NCI-H1694 (cell line): ENCODE results near the gene PDK1.
"Not testable (repeated sequence)": the region's sequence is repeated elsewhere in the genome, so short reads cannot be mapped to it uniquely, and the experiment has no call there.

ENCODE experiments used
- DNase-seq: peaks from one replicate; lab custom pipeline; 2025; lab: John Stamatoyannopoulos, UW

Gene PDK1

DNA sequence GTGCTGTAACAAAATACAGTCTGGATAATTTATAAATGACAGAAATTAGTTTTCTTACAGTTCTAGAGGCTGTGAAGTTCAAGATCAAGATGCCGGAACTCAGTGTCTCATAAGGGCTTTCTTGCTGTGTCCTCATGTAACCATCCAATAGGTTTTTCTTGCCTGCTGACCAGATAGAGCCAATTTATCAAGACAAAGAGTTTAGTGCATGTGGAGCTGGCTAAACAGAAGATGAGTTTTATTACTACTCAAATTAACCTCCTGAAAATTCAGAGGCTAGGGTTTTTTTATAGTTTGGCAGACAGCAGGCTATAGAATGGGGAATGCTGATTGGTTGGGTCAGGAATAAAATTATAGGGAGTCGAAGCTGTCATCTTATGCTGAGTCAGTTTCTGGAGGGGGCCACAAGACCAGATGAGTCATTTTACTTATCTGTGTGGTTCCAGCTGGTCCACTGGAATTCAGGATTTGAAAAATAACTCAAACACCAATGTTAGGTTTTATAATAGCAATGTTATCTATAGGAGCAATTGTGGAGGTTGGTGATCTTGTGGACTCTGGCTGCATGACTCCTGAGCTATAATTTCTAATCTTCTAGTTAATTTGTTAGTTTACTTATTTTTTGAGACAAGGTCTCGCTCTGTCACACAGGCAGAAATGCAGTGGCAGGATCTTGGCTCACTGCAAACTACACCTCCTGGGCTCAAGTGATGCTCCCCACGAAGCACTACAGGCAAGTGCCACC is 3.2 kb upstream of the PDK1 start:
- DNase-seq = no peak

- DNase-seq = no peak
These were observed 1.3 kb upstream of the PDK1 start for GRCh38 chr2:172554352-172555271.

DNA sequence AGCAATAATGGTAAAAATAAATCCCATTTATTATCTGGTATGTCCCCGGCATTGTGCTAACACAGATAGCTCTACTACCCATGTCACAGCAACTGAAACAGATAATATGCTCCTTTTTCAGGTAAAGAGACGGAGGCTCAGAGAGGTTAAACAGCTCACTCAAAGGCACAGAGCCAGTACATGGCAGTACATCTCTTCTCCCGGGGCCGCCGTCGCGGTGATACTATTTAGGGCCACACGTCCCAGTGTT is 693 bp upstream of the PDK1 start:
- no peak for DNase-seq

- DNase-seq = no peak
These were observed 569 bp downstream of the PDK1 start for GRCh38 chr2:172556284-172557033.

- DNase-seq = no peak
These were observed 2.5 kb downstream of the PDK1 start for GRCh38 chr2:172558372-172558771.

- no peak for DNase-seq
These were observed 4.8 kb downstream of the PDK1 start for GRCh38 chr2:172560721-172561120.

DNA sequence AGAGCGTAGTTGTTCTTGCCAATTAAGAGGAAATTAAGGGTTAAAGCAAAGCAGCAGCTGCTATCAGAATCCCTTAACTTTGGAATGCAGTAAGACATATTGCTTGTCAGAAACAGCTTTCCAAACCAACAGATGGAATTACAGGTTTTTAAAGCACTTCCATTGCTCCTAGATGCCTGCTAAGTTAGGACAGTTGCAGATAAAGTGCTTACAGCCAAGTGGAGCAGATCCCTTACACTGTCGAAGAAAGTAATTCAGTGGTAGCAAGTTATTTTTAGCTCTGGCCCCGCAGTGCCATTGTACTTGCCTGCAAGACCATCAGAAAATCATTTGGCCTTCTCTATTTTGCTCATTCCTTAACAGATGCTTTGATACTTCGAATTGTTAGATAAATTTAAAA is 5.4 kb downstream of the PDK1 start:
- no peak for DNase-seq

GRCh38 chr2:172562298-172562697 is 6.4 kb downstream of the PDK1 start:
- no peak for DNase-seq

GRCh38 chr2:172564376-172564775 is 8.5 kb downstream of the PDK1 start:
- no peak for DNase-seq

DNA sequence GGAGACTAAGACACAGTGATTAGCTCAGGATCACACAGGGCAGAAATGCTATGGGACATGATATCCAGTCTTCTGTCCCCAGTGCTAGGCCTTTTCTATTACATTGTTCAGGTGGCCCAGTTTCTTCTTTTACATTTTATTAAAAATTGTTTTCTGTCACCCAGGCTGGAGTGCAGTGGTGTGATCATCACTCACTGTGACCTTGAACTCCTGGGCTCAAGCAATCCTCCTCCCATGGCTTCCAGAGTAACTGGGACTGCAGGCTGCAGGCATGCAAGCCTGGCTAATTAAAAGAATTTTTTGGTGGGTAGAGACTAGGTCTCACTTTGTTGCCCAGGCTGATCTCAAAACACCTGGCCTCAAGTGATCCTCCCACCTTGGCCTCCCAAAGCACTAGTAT is 15.4 kb downstream of the PDK1 start:
- no peak for DNase-seq

DNA sequence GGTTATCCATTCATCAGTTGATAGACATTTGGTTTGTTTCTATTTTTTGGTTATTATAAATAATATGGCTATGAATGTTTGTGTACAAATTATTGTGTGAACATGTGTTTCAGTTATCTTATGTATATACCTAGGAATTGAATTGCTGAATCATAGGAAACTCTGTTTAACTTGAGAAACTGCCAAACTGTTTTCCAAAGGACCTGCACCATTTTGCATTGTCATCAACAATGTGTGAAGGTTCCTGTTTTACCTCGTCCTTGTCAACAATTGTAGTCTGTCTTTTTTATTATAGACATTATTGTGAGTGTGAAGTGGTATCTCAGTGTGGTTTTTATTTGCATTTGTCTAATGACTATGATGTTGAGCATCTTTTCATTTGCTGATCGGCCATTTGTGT is 17.1 kb downstream of the PDK1 start:
- DNase-seq = no peak

DNA sequence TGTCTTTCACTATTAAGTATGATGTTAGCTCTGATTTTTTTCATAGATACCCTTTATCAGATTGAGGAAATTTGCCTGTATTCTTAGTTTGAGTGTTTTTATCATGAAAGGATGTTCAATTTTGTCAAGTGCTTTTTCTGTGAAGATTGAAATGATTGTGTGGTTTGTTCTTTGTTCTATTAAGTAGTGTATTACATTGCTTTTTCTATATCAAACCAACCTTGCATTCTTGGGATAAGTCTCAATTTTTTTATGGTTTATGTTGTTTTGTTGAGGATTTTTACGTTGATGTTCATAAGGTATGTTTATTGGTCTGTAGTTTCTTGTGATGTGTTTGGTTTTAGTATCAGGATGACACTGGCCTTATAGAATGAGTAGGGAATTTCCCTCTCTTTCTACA is 19.1 kb downstream of the PDK1 start:
- no peak for DNase-seq

DNA sequence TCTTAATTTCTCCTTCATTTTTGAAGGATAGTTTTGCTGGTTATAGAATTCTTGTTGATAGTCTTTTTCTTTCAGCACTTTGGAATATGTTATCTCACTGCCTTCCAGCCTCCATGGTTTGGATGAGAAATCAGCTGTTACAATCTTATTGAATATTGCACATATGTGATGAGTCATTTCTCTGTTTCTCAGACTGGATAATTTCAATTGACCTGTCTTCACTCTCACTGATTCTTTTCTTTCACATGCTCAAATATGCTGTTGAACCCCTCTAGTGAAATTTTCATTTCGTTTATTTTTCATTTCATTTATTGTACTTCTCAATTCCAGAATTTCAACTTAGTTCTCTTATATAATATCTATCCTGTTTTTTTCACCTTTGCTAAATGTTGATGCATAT is 22.2 kb downstream of the PDK1 start:
- DNase-seq = no peak

DNA sequence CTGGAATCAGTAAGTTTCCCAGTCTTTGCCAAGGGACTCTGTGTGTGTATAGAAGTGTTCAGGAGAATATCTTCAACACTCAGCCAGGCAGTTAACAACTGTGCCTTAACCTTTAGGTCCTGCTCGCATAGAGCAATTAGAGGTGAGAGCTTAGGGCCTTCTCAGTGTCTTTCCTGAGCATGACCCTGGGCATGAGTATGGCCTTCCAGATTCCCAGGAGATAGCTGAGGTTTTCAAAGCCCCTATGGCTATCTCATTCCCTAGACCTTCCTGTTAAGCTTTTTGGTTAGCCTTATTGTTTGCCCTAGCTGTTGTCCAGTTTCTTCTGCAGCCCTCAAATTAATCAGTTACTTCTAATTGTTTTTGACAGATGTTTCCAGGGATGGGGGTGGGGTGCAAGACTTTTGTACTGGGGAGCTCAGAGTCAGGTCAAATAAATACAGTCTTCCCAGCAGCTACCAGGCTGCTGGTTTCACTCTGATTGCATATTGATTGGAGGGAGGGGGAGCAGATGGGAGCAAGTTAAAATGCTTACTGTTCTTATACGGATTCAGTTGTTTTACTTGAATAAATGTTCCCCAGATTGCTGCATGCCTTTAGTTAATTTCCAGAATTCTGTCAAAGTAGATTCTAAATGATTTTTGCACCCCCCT is 23.1 kb downstream of the PDK1 start:
- no peak for DNase-seq

- no peak for DNase-seq
These were observed 24.7 kb downstream of the PDK1 start for GRCh38 chr2:172580544-172580943.

- DNase-seq = no peak
These were observed 26.8 kb downstream of the PDK1 start for GRCh38 chr2:172582656-172583055.

DNA sequence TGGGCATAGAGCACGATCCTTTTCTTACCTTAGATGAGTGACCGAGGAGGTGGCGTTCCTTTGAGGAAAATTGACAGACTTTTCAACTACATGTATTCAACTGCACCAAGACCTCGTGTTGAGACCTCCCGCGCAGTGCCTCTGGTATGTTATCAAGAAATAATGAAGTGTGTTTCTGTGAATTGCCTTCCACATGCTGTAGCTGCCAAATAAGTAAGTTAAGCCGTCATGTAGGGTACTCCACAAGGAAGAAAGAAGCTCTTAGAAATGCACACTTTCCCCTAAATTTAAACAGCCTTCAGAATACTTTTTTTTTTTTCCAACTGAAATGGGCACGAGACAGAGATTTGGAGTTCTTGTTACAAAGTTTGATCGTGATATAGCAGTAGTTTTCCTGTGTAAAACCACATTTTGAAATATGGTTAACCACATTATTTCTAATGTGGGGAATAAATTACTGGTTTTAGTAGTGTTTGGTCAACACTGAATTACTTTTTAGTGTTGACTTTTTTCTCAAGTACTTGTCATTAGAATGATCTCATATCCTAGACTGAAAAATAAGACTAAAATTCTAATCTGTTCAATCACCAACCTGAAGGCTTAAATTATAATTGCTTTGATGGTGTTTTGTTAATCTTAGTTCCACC is 30.5 kb downstream of the PDK1 start:
- DNase-seq = no peak

DNA sequence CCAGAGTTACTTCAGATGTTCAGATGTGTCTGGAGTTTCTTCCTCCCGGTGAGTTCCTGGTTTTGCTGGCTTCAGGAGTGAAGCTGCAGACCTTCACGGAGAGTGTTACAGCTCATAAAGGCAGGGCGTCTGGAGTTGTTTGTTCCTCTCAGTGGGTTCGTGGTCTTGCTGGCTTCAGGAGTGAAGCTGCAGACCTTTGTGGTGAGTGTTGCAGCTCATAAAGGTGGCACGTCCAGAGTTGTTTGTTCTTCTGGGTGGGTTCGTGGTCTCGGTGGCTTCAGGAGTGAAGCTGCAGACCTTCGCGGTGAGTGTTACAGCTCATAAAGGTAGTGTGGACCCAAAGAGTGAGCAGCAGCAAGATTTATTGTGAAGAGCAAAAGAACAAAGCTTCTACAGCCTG is 31.3 kb downstream of the PDK1 start:
- DNase-seq = not testable (repeated sequence)

GRCh38 chr2:172588931-172589330 is 33.0 kb downstream of the PDK1 start:
- DNase-seq = no peak

GRCh38 chr2:172591386-172591785 is 35.5 kb downstream of the PDK1 start:
- DNase-seq = not testable (repeated sequence)

GRCh38 chr2:172592190-172592589 is 36.3 kb downstream of the PDK1 start:
- DNase-seq = not testable (repeated sequence)

DNA sequence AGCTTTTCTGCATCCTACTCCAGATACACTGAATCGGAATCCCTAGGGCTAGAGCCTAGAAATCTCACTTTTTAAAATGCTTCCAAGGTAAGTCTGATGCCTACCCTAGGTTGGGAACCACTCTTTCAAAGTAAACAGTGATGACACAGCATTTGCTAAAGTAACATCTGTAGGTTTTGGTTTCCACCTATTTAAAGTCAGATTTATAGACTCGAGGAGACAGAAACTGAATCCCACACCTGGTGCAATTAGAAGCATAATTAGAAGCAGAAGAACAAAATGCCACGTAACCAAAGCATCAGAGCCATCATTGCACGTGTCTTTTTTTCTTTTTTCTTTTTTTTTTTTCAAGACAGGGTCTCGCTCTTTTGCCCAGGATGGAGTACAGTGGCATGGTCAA is 40.9 kb downstream of the PDK1 start:
- no peak for DNase-seq
